Tibial nerve (tissue), 4 donors: ENCODE data around the gene GCKR.

Experiments used
- EP300 ChIP-seq, 2 donors: sonication (generic); formaldehyde crosslinking; IDR thresholded peaks; one replicate each; pipeline ENCODE4 v1.6.1; 2017; ENCODE audit warnings: antibody characterized with exemption in 2 of 2, mild to moderate bottlenecking in 1 of 2
- POLR2A ChIP-seq, 2 donors: fragments of 450-650 bp; IDR thresholded peaks; one replicate each; pipeline ENCODE4 v1.6.1; 2017; ENCODE audit warnings: antibody characterized with exemption in 2 of 2, mild to moderate bottlenecking in 2 of 2, moderate library complexity in 2 of 2
- TF ChIP-seq, protein P1 (sequence below), 5 experiments: fragments of 200-600 bp in 3 of 5; fragments of 450-650 bp in 2 of 5; sonication (generic) in 3 of 5; IDR thresholded peaks; one replicate each; pipeline ENCODE4 v1.5.1; 2016 to 2019; ENCODE audit warnings: antibody characterized with exemption in 5 of 5, mild to moderate bottlenecking in 3 of 5, moderate library complexity in 2 of 5

DNA sequence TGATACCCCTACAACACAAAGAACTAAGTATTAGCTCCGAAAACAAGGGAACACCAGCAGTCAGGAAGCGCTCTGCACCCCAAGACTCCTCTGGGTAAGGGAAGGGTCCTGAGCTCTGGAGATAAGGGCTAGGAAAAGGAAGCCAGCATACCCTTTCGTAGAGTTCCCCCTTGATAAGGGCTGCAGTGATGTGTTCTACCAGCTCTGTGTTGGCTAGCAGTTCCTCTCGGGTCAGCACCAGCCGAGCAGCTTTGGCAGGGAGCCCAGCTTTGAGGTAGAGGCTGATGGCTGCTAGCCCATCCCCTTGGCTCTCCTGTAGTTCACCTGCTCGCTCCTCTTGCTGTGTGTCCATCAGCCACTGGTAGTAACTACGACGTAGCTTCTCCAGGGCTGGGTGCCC lies 35.5 kb upstream of the GCKR start:
- no peak for TF ChIP-seq POLR2A (IDR thresholded peaks at IDR 0.05)
- TF ChIP-seq, protein P1, sequence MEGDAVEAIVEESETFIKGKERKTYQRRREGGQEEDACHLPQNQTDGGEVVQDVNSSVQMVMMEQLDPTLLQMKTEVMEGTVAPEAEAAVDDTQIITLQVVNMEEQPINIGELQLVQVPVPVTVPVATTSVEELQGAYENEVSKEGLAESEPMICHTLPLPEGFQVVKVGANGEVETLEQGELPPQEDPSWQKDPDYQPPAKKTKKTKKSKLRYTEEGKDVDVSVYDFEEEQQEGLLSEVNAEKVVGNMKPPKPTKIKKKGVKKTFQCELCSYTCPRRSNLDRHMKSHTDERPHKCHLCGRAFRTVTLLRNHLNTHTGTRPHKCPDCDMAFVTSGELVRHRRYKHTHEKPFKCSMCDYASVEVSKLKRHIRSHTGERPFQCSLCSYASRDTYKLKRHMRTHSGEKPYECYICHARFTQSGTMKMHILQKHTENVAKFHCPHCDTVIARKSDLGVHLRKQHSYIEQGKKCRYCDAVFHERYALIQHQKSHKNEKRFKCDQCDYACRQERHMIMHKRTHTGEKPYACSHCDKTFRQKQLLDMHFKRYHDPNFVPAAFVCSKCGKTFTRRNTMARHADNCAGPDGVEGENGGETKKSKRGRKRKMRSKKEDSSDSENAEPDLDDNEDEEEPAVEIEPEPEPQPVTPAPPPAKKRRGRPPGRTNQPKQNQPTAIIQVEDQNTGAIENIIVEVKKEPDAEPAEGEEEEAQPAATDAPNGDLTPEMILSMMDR (IDR thresholded peaks at IDR 0.05) = no peak
- TF ChIP-seq EP300 (IDR thresholded peaks at IDR 0.05) = no peak
